Parathyroid adenoma (tissue), 2 donors: Measurements from ENCODE around the gene ZNF813.

Experiments used
- H2AFZ ChIP-seq: fragments of 300-600 bp; sonication (generic); one replicate; pipeline ENCODE4 v1.7.0; 2017; ENCODE audit warnings: antibody characterized with exemption, mild to moderate bottlenecking
- H3K27ac ChIP-seq: fragments of 300-600 bp; sonication (generic); one replicate; pipeline ENCODE4 v1.7.0; 2017
- H3K27me3 ChIP-seq: fragments of 300-600 bp; sonication (generic); one replicate; pipeline ENCODE4 v1.7.0; 2017; ENCODE audit warnings: low read length; ENCODE audit not compliant: control insufficient read depth, insufficient read depth
- H3K36me3 ChIP-seq: fragments of 300-600 bp; sonication (generic); one replicate; pipeline ENCODE4 v1.7.0; 2017; ENCODE audit warnings: low read length; ENCODE audit not compliant: control insufficient read depth, insufficient read depth
- H3K4me1 ChIP-seq: fragments of 300-600 bp; sonication (generic); one replicate; pipeline ENCODE4 v1.7.0; 2017; ENCODE audit warnings: control low read depth
- H3K4me2 ChIP-seq: fragments of 300-600 bp; sonication (generic); one replicate; pipeline ENCODE4 v1.7.0; 2017; ENCODE audit warnings: low read length
- H3K4me3 ChIP-seq: fragments of 300-600 bp; sonication (generic); one replicate; pipeline ENCODE4 v1.7.0; 2017; ENCODE audit warnings: low read depth, low read length
- H3K79me2 ChIP-seq: fragments of 300-600 bp; sonication (generic); one replicate; pipeline ENCODE4 v1.7.0; 2017; ENCODE audit warnings: control low read depth
- H3K9ac ChIP-seq: fragments of 300-600 bp; sonication (generic); one replicate; pipeline ENCODE4 v1.7.0; 2017; ENCODE audit warnings: mild to moderate bottlenecking
- H3K9me3 ChIP-seq: fragments of 300-600 bp; sonication (generic); one replicate; pipeline ENCODE4 v1.7.0; 2017; ENCODE audit warnings: low read length; ENCODE audit not compliant: control insufficient read depth
- TF ChIP-seq, protein P1 (sequence below): fragments of 300-600 bp; sonication (generic); IDR thresholded peaks from one replicate; pipeline ENCODE4 v1.7.0; 2017; ENCODE audit warnings: antibody characterized with exemption, mild to moderate bottlenecking
- donor health status: primary hyperparathyroidism.

The ZNF813 gene

DNA sequence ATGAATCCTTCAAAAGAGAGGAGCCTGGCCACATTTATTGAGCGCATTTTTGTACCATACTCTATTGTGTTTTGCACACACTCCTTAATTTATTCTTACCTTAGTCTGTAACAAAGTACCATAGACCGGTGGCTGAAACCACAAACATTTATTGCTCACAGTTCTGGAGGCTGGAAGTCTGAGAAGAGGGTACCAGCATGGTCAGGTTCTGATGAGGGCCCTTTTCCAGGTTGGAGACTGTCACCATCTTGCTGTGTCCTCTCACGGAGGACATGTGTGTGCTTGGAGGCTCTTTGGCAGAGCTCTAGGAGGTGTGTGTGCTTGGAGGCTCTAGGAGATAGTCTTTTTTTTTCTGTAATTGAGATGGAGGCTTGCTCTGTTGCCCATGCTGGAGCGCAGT lies 72.6 kb downstream of the ZNF813 start:
- Histone ChIP-seq H2AFZ (no peak overlapping the region), H3K79me2 (peaks cover 5% of the 10 kb centered on the region)

DNA sequence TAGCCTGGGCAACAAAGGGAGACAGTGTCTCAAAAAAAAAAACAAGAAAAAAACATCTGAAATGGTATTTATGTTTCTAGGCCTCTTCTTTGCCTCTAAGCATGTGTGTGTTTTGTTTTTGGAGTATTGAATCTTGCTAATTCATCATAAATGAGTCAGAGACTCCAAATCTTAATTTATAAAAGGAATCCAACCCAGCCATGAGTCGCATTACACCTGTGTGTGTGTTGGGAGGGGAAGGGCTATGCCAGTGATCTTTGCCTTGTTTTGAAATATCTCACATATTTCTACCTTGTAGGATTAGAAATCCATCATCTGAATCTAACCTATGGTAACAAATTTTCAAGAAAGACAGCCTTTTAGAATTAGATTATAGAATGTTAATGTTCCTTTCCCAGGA lies 74.4 kb downstream of the ZNF813 start:
- H3K4me1 ChIP-seq, result no peaks in the 10 kb centered on the region
- no peaks in the 10 kb centered on the region for H3K36me3 ChIP-seq
- TF ChIP-seq, protein P1, sequence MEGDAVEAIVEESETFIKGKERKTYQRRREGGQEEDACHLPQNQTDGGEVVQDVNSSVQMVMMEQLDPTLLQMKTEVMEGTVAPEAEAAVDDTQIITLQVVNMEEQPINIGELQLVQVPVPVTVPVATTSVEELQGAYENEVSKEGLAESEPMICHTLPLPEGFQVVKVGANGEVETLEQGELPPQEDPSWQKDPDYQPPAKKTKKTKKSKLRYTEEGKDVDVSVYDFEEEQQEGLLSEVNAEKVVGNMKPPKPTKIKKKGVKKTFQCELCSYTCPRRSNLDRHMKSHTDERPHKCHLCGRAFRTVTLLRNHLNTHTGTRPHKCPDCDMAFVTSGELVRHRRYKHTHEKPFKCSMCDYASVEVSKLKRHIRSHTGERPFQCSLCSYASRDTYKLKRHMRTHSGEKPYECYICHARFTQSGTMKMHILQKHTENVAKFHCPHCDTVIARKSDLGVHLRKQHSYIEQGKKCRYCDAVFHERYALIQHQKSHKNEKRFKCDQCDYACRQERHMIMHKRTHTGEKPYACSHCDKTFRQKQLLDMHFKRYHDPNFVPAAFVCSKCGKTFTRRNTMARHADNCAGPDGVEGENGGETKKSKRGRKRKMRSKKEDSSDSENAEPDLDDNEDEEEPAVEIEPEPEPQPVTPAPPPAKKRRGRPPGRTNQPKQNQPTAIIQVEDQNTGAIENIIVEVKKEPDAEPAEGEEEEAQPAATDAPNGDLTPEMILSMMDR, result no peak
- H3K27ac ChIP-seq, result no peak overlapping the region
- H3K9me3 ChIP-seq, result no peaks in the 10 kb centered on the region
- no peak overlapping the region for H2AFZ ChIP-seq
- no peak overlapping the region for H3K9ac ChIP-seq
- H3K4me2 ChIP-seq, result no peak overlapping the region
- no peak overlapping the region for H3K4me3 ChIP-seq
- H3K79me2 ChIP-seq, result peaks cover 5% of the 10 kb centered on the region
- H3K27me3 ChIP-seq, result no peaks in the 10 kb centered on the region

More for the DNA sequence above, 72.6 kb downstream of the ZNF813 start:
- H3K4me2 ChIP-seq, result no peak overlapping the region
- H3K27ac ChIP-seq, result no peak overlapping the region
- no peaks in the 10 kb centered on the region for H3K36me3 ChIP-seq
- TF ChIP-seq, protein P1, result no peak
- no peaks in the 10 kb centered on the region for H3K9me3 ChIP-seq
- no peak overlapping the region for H3K4me3 ChIP-seq
- H3K9ac ChIP-seq, result no peak overlapping the region
- no peaks in the 10 kb centered on the region for H3K4me1 ChIP-seq
- no peaks in the 10 kb centered on the region for H3K27me3 ChIP-seq

DNA sequence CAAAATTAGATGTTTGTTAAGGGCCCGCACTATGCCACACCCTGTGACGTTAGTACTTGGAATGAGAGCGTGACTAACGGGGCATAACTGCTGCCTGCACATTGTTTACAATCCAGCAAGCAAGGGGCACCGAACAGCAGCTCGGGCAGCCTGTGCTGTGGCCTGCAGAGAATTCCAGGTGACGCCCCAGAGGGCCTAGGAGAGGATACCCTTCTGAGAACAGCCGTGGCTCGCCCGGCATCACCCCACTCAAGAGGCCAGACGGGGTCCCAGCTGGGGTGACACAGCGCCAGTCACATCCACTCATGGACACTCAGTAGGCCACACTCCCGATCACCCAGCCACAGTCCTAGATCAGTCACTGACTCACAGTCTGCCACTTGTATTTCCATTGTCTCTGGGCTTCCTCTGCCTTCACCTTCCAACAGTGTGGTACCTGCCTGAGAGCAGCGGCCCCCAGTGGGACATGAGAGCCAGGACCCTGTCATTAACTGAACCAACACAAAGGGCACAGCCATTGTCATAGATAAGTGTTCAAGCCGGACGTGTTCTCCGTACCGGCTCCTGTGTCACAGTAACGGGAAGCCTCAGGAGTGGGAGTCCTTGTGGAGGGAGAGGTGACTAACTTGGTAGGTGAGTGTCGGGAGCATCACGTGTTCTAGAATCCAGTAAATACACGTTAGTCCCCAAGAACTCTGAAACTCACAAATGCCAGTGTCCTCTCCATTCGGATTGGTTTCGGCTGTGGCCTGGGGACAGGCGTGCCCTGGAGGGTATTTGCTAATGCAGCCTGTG lies 77.9 kb downstream of the ZNF813 start:
- Histone ChIP-seq H2AFZ (no peak overlapping the region), H3K4me1 (no peaks in the 10 kb centered on the region), H3K4me2 (no peak overlapping the region), H3K79me2 (no peaks in the 10 kb centered on the region), H3K27me3 (no peaks in the 10 kb centered on the region), H3K9me3 (no peaks in the 10 kb centered on the region), H3K9ac (no peak overlapping the region), H3K36me3 (no peaks in the 10 kb centered on the region), H3K4me3 (no peak overlapping the region), H3K27ac (no peak overlapping the region)
- TF ChIP-seq, protein P1, result no peak
